GM19372 (cell line): ENCODE measurements around the gene GSTCD.
"Not testable (repeated sequence)": the region's sequence is repeated elsewhere in the genome, so short reads cannot be mapped to it uniquely, and the experiment has no call there.

Source experiments
- ATAC-seq: cut with Tn5 transposase; IDR thresholded peaks from one replicate; pipeline ENCODE4 v1.9.1; 2021; ENCODE audit warnings: mild to moderate bottlenecking, low read depth, moderate library complexity; ENCODE audit not compliant: unreplicated experiment

Gene GSTCD

DNA sequence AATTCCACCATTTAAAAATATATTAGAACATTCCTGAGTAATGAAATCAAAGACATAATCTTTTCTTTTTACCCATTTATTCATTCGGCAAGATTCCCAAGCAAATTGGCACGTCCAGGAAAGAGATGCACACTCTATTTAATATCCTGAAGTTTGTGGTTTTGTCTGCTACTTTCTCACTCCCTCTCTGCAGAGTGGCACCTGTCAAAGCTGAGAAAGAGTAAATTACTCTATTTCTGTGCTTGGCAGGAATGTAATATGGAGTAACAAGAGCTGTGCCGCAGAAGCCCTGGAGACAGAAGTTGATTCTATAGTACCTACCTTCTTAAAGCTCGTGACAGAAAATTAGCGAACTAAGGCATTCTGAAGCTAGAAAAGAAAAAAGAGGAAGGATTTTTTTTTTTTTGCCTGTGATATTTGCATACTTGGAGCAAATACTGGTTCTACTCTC is 5.5 kb downstream of the GSTCD start:
- peak; percentile 56 for ATAC-seq

DNA sequence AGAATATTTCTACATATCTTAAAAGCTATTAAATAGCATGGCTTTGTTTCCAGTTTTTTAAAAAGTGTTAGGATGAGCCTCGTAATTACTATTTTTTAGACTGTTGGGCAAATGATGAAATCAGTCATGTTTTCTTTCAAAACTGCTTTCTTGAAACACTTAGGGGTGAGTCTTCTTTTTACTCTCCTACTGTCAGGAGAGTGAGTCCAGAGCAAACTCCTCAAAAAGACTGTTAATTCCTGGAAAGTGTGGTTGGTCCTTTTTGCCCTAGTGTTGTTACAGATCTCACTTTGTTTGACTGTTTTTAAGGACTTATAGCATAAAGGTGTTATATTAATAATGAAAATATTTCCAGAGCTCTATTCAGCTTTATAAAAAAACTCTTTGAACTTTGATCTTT is 6.3 kb downstream of the GSTCD start:
- ATAC-seq, result no peak

DNA sequence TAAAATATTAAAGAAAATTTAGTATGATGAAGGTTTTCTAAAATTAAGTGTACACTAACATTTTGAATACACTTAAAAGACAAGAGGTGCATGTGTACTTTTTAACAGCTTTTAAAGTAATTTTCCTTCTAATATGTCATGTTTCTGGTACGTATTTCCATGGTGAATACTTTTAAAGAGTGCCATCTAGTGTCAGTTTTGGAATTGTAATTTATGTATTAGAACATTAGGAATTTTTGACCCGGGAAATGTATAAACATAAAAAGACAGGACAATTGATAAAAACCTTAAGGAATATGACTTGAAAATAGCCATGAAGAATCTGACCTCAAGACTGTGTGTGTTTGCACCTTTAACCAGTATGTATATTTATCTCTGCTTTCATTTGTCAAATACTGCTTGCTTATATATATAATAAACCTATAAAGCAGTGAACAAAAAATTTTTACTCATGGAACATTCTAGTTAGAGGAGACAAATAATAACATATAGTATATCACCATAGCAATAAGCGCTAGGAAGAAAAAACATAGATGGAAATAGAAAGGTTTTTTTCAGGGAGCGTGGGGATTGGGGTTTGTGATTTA is 7.2 kb downstream of the GSTCD start:
- ATAC-seq, result no peak

DNA sequence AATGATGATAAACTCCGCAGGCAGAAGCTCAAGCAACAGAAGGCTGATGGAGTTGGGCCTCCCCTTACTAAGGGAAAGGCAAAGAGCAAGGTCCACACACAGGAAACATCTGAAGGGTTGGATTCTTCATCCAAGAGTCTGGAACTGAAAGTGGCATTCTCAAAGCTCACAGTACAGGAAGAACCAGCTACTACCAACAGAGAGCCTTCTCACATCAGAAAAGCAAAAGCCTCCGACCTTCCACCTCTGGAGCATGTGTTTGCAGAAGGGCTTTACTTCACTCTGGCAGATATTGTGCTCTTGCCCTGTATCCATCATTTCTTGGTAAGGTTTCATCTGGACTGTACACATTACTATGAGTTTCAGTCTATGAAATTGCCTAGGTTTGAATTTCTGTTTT is 10.6 kb downstream of the GSTCD start:
- no peak for ATAC-seq

DNA sequence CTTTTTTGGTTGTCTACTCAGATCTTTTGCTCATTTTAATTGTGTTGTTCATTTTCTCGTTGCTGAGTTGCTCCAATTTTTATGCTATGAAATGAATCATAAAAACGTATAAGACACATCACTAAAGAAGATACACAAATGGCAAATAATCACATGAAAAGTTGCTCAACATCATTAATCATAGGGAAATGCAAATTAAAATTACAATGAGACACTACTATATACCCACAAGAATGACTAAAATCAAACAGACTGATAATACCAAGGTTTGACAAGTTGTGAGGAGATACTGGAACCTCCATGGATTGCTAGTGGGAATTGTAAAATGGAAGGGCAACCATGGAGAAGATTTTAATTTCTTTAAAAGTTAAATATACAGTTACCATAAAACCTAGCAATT is 17.0 kb downstream of the GSTCD start:
- no peak for ATAC-seq

DNA sequence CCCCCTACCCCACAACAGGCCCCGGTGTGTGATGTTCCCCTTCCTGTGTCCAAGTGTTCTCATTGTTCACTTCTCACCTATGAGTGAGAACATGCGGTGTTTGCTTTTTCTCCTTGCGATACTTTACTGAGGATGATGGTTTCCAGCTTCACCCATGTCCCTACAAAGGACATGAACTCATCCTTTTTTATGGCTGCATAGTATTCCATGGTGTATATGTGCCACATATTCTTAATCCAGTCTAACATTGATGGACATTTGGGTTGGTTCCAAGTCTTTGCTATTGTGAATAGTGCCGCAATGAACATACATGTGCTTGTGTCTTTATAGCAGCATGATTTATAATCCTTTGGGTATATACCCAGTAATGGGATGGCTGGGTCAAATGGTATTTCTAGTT is 21.3 kb downstream of the GSTCD start:
- ATAC-seq, result not testable (repeated sequence)

DNA sequence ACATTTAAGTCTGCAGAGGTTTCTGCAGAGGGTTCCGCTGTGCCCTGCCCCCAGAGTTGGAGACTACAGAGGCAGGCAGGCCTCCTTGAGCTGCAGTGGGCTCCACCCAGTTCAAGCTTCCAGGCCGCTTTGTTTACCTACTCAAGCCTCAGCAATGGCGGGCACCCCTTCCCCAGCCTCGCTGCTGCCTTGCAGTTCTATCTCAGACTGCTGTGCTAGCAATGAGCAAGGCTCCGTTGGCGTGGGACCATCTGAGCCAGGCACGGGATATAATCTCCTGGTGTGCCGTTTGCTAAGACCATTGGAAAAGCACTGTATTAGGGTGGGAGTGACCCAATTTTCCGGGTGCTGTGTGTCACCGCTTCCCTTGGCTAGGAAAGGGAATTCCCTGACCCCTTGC is 26.6 kb downstream of the GSTCD start:
- ATAC-seq, result not testable (repeated sequence)

DNA sequence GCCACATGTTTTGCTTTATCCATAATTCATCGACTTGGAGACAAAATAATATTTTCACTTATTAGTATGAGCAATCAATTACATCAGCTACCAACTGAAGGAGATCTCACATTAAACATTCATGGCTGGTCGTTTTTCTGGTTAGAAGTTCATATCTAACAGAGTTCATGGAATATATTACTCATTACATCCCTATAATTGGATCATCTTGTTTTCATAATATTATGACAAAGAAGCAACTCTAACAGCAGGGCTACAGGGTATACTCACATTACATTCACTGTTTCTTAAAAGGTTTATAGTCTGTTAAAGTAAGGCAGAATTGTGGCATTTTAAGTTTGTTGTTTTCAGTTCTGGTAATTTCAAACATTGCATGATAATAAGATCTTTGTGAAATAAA is 33.0 kb downstream of the GSTCD start:
- no peak for ATAC-seq

DNA sequence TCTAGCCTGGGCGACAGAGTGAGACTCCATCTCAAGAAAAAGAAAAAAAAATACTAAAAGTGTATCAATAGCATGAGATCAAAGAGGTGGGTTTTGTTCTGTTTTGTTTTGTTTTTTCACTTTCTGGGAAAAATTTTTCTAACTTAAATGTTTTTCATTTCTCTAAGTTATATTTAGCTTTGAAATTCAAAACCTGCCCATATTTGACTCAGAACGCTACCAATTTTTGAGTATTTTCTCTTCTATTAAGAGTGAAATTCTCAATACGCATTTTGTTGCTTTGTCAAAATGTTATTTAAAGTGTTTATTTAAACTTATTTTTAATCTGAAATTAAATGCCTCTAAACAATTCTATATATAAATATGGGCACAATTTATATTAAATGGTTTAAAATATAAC is 39.6 kb downstream of the GSTCD start:
- ATAC-seq, result no peak

DNA sequence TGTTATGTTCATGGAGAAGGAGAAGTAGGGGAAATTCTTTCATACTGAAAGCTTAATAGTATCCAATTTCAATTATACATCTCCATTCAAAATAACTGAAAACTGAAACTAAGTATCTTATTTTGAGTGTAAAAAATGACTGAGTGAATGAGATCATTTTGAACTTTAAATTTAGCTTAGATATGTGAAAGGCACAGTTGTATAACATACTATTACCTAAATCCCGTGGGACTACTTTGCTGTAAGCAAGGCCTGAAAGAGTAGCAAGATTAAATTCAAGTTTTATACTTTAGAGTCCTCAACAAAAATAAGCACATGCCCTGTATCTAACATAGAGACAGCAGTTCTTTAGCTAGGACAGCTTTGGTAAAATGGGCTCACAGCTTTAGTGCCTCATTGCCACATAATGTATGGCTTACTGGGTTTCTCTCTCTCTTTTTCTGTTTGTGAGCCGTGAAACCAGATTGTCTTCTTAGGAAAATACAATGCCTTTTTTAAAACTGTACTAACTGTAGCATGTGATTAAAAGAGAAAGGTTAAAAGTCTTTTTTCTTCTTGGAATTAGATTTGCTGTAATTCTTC is 43.2 kb downstream of the GSTCD start:
- no peak for ATAC-seq

DNA sequence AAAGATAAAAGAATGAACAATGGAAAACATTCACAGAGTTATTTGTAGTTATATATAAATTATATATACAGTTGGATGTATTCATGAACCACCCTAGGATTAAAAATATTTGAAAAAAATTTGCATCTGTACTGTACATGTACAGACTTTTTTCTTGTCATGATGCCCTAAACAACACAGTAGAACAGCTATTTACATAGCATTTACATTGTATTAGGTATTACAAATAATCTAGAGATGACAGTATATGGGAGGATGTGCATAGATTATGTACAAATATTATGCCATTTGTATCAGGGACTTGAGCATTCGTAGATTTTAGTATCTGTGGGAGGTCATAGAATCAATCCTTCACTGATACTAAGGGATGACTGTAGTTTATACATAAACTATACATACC is 44.8 kb downstream of the GSTCD start:
- ATAC-seq, result no peak

DNA sequence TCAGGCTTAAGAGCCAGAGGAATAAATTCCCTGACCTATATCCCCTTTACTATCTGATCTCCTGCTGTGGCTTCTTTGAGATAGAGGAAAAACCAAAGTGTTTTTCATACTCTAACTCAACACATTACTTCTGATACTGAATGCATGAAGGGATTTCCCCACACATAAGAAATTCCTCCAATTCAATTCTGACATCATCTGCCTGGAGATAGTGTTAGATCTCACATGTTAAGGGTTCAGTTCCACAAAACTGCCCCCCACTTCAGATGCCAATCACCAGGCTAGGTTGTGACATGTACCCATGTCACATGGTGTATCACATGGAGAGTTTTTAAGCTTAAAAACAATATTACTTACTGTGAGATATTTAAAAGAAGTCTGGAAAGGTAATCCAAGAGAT is 46.8 kb downstream of the GSTCD start:
- no peak for ATAC-seq

DNA sequence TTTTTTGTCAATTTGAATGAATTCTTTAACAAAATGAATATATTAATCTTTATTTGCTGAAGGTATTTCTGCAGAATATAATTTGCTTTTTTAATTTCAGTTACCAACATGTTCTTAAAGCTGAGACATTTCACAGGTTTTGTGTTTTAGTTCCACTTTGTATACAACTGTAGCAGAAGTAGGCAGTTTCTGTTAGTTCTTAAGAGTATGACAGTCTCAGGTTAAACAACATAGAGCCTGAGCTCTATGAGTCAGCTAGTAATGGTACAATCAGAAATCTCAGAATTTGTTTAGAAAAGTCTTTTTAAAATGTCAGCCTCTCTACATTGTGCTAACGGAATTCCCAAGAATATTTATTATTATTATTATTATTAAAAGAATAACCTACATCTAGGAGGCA is 50.4 kb downstream of the GSTCD start:
- ATAC-seq, result no peak

DNA sequence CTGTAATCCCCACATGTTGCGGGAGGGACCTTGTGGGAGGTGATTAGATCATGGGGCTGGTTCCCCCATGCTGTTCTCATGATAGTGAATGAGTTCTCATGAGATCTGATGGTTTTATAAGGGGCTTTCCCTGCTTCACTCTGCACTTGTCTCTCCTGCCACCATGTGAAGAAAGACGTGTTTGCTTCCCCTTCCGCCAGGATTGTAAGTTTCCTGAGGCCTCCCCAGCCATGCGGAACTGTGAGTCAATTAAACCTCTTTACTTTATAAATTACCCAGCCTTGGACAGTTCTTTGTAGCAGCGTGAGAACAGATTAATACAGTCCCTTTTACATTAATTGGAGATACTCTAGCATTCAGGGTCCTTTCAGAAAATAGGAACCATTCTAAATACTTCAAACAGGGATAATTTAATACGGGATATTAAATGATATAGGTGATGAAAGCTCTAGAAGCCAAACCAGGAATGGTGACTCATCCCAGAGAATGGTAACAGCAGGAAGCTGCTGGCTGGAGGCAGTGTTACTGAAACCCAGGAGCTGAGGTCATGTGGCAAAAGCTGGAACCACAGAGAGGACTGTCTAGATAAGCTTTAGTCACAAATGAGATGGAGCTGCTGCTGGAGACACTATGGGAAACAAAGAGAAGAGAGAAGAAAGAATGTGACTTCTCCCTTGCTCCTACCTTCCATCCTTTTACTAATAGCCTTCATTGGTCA is 57.3 kb downstream of the GSTCD start:
- ATAC-seq, result no peak

DNA sequence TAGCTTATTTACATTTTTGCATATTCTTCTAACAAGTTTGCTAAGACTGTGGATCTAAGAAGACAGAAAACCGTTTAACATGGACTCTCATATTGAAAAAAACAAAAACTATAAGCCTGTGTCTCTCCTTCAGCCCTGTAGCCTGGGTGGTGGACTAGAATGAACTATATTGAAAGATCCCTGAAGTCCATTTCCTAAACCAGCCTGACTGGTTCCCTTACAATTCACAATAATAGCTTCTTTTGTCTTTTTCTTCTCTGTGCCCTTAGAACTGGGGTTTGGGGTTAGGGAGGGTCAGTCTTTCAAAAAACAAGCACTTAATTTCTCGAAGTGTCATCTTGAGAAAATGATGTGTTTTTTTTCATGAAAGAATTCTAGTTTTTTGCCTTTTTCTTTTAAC is 59.0 kb downstream of the GSTCD start:
- no peak for ATAC-seq

DNA sequence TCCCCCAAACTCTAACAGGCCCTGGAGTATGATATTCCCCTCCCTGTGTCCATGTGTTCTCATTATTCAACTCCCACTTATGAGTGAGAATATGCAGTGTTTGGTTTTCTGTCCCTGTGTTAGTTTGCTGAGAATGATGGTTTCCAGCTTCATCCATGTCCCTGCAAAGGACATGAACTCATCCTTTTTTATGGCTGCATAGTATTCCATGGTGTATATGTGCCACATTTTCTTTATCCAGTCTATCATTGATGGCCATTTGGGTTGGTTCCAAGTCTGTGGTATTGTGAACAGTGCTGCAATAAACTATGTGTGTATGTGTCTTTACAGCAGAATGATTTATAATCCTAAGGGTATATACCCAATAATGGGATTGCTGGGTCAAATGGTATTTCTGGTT is 61.9 kb downstream of the GSTCD start:
- not testable (repeated sequence) for ATAC-seq

DNA sequence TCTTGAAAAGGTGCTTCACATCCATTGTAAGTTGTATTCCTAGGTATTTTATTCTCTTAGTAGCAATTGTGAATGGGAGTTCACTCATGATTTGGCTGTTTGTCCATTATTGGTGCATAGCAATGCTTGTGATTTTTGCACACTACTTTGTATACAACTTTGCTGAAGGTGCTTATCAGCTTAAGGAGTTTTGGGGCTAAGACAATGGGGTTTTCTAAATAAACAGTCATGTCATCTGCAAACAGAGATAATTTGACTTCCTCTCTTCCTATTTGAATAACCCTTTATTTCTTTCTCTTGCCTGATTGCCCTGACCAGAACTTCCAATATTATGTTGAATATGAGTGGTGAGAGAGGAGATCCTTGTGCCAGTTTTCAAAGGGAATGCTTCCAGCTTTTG is 63.5 kb downstream of the GSTCD start:
- not testable (repeated sequence) for ATAC-seq

DNA sequence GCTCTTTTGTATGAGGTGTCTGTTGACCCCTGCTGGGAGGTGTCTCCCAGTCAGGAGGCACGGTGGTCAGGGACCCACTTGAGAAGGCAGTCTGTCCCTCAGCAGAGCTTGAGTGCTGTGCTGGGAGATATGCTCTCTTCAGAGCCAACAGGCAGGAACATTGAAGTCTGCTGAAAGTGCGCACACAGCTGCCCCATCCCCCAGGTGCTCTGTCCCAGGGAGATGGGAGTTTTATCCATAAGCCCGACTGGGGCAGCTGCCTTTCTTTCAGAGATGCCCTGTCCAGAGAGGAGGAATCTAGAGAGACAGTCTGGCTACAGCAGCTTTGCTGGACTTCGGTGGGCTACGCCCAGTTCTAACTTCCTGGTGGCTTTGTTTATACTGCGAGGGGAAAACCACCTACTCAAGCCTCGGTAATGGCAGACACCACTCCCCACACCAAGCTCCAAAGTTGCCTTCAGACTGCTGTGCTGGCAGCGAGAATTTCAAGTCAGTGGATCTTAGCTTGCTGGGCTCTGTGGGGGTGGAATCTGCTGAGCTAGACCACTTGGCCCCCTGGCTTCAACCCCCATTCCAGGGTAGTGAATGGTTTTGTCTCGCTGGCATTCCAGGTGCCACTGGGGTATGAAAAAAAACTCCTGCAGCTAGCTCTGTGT is 67.3 kb downstream of the GSTCD start:
- not testable (repeated sequence) for ATAC-seq

DNA sequence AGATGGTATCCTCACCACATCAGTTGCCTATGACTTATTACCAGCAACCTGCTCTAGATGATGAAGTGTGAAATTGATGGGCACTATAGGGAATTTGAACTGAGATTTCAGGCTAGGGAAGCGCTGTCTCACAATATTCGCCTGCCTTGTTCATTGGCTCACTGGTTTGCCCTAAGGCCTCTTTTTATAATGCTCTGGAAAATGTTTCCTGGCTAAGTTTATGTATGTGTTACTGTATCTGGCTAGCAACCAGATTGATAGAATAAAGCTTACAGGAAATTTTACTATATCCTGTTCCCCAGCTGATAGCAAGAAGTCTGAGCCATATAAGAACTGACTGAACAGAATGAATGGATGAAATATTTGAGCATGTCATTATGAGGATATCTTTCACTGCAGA is 71.6 kb downstream of the GSTCD start:
- ATAC-seq, result no peak

DNA sequence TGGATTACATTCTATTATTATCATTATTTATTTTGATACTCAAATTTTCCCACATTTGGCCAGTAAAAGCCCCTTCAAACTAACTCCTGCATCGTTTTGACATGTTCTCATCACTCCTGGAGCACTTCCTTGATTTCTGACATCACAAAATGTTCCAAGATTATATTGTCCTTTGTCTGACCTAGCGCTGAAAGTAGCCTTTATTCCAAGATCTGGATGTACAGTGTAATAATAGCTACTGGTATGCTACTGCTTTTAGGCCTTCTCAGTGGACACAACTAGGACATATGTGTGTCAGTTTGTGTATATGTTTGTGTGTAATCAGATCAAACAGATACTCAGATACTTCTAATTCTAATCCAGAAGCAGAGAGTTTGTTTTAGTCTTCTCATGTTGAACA is 76.2 kb downstream of the GSTCD start:
- ATAC-seq, result no peak

DNA sequence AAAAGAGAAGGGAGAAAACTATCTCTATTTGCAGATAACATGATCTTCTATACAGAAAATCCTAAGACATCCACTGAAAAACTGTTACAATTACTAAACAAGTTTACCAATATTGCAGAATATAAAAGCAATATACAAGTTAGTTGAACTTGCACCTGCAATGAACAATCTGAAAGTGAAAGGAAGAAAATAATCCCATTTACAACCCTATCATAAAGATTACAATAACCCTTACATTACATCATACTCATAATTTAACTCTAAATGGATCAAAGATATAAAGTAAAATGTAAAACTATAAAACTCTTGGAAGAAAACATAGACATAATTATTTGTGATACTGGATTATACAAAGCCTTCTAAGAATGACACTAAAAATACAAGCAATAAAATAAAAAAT is 77.2 kb downstream of the GSTCD start:
- ATAC-seq, result no peak

DNA sequence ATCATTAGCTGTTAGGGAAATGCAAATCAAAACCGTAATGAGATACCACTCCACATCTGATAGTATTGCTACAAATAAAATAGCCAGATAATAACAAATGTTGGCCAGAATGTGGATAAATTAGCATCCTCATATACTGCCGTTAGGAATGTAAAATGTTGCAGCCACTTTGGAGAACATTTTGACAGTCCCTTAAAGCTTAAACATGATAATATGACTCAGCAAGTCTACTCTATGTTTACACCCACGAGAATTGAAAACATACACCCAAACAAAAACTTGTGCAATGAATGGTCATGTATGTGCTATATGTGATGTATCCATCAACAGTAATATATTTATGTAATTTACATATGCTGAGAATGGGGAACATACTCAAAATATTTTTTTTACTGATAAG is 78.2 kb downstream of the GSTCD start:
- ATAC-seq, result no peak
